IMR-90 (cell line): ENCODE data around the gene BUB1. TPM values are rescaled to one million over a fixed set of nuclear protein-coding genes. Genes with fewer than 3 reads are reported as not detected.

Experiments
- ATAC-seq: fragments of 200-7000 bp; cut with Tn5 transposase; 2 replicates; pipeline ENCODE4 v1.9.1; 2020; ENCODE audit warnings: low read depth, mild to moderate bottlenecking, moderate library complexity
- BruUV-seq: library from RNA; stranded (reverse); fragments of 400-500 nt; replicated peaks from 2 replicates; lab custom pipeline; 2021; lab: Mats Ljungman, UMichigan
- CTCF ChIA-PET: fragments of 300-600 bp; formaldehyde crosslinking; extraction: SDS; loops from one replicate; lab custom pipeline; 2021; ENCODE audit warnings: antibody characterized with exemption; lab: Yijun Ruan, JAX
- POLR2A ChIA-PET: fragments of 300-600 bp; sonication (Branson Sonifier 250); formaldehyde crosslinking; loops from one replicate; lab custom pipeline; 2022; ENCODE audit warnings: antibody characterized with exemption; ENCODE audit not compliant: unreplicated experiment; lab: Charles Lee
- DNase-seq: peaks from one replicate; pipeline ENCODE4 v3.0.0; 2013
- H2AFZ ChIP-seq: replicated peaks from 2 replicates; pipeline ENCODE3; 2013; ENCODE audit warnings: low read length, mild to moderate bottlenecking; ENCODE audit not compliant: poor library complexity
- H2AK5ac ChIP-seq: 2 replicates; pipeline ENCODE4 v1.6.1; 2013; ENCODE audit warnings: low read depth, low read length, inconsistent platforms
- H2AK9ac ChIP-seq: replicated peaks from 2 replicates; pipeline ENCODE3; 2013; ENCODE audit warnings: mild to moderate bottlenecking, low read depth, low read length, moderate library complexity; ENCODE audit not compliant: poor library complexity
- H2BK120ac ChIP-seq: 2 replicates; pipeline ENCODE4 v1.6.1; 2013; ENCODE audit warnings: low read depth, low read length, inconsistent platforms
- H2BK15ac ChIP-seq: 3 replicates; pipeline ENCODE4 v1.6.1; 2013; ENCODE audit warnings: low read depth, low read length, inconsistent platforms
- H2BK20ac ChIP-seq: 2 replicates; pipeline ENCODE4 v1.6.1; 2013; ENCODE audit warnings: low read depth, mild to moderate bottlenecking, inconsistent platforms, low read length, moderate library complexity
- H2BK5ac ChIP-seq: 2 replicates; pipeline ENCODE4 v1.6.1; 2013; ENCODE audit warnings: mild to moderate bottlenecking, low read depth, low read length, inconsistent platforms; ENCODE audit not compliant: poor library complexity, severe bottlenecking
- H3K14ac ChIP-seq: replicated peaks from 2 replicates; pipeline ENCODE4 v1.6.1; 2013; ENCODE audit warnings: low read depth, low read length, inconsistent platforms
- H3K18ac ChIP-seq: 2 replicates; pipeline ENCODE4 v1.6.1; 2013; ENCODE audit warnings: low read depth, low read length, control low read depth
- H3K23ac ChIP-seq: 2 replicates; pipeline ENCODE4 v1.6.1; 2013; ENCODE audit warnings: low read depth, low read length, inconsistent platforms
- H3K27ac ChIP-seq: 2 replicates; pipeline ENCODE4 v1.5.1; 2013; ENCODE audit warnings: mild to moderate bottlenecking, control low read depth, low read length; ENCODE audit not compliant: insufficient read depth
- H3K27me3 ChIP-seq: 2 replicates; pipeline ENCODE4 v1.6.1; 2013; ENCODE audit warnings: low read length; ENCODE audit not compliant: control insufficient read depth, insufficient read depth
- H3K36me3 ChIP-seq: 2 replicates; pipeline ENCODE4 v1.6.1; 2013; ENCODE audit warnings: low read length, mixed read lengths; ENCODE audit not compliant: control insufficient read depth, insufficient read depth
- H3K4ac ChIP-seq: 2 replicates; pipeline ENCODE4 v1.6.1; 2013; ENCODE audit warnings: low read depth, low read length, inconsistent platforms
- H3K4me1 ChIP-seq: 2 replicates; pipeline ENCODE4 v1.6.1; 2013; ENCODE audit warnings: low read length, mixed read lengths; ENCODE audit not compliant: control insufficient read depth, insufficient read depth
- H3K4me2 ChIP-seq: 2 replicates; pipeline ENCODE4 v1.6.1; 2013; ENCODE audit warnings: low read depth, mild to moderate bottlenecking, control low read depth, low read length, moderate library complexity
- H3K4me3 ChIP-seq: 2 replicates; pipeline ENCODE4 v1.5.1; 2013; ENCODE audit warnings: low read depth, mild to moderate bottlenecking, control low read depth, low read length, moderate library complexity; ENCODE audit not compliant: insufficient read depth
- H3K56ac ChIP-seq: 2 replicates; pipeline ENCODE4 v1.6.1; 2013; ENCODE audit warnings: low read length, inconsistent platforms; ENCODE audit not compliant: insufficient read depth; ENCODE audit errors: extremely low read depth
- H3K79me1 ChIP-seq, 2 experiments: 2 replicates each; pipeline ENCODE4 v1.6.1; 2013; ENCODE audit warnings: low read length in 2 of 2, inconsistent platforms in 1 of 2, low read depth in 1 of 2
- H3K9ac ChIP-seq: 2 replicates; pipeline ENCODE4 v1.6.1; 2013; ENCODE audit warnings: low read depth, low read length, control low read depth
- H3K9me1 ChIP-seq: 2 replicates; pipeline ENCODE4 v1.6.1; 2013; ENCODE audit warnings: low read length, inconsistent platforms; ENCODE audit not compliant: insufficient read depth
- H3K9me3 ChIP-seq: 2 replicates; pipeline ENCODE4 v1.6.1; 2013; ENCODE audit warnings: low read length; ENCODE audit not compliant: control insufficient read depth, insufficient read depth
- H4K20me1 ChIP-seq: 2 replicates; pipeline ENCODE4 v1.6.1; 2013; ENCODE audit warnings: low read length, inconsistent platforms; ENCODE audit not compliant: insufficient read depth
- H4K5ac ChIP-seq: 2 replicates; pipeline ENCODE4 v1.6.1; 2013; ENCODE audit warnings: mild to moderate bottlenecking, low read depth, low read length, control low read depth
- H4K8ac ChIP-seq, 2 experiments: 2 replicates each; pipeline ENCODE4 v1.6.1; 2013; ENCODE audit warnings: low read depth in 2 of 2, low read length in 2 of 2, control low read depth in 1 of 2, inconsistent platforms in 1 of 2
- H4K91ac ChIP-seq: 2 replicates; pipeline ENCODE4 v1.6.1; 2013; ENCODE audit warnings: low read depth, low read length, inconsistent platforms; ENCODE audit not compliant: insufficient read depth
- BHLHE40 ChIP-seq: fragments of 150-350 bp; IDR thresholded peaks from 2 replicates; pipeline ENCODE4 v1.6.1; 2016; ENCODE audit warnings: mild to moderate bottlenecking, low read depth, low read length
- CEBPB ChIP-seq: IDR thresholded peaks from 2 replicates; pipeline ENCODE4 v1.6.1; 2012; ENCODE audit warnings: low read depth, low read length, improper control_type of control experiment
- CHD1 ChIP-seq: IDR thresholded peaks from 2 replicates; pipeline ENCODE4 v1.6.1; 2012; ENCODE audit warnings: low read depth, low read length, improper control_type of control experiment
- FOS ChIP-seq: fragments of 150-350 bp; IDR thresholded peaks from 2 replicates; pipeline ENCODE4 v1.6.1; 2016; ENCODE audit warnings: low read depth, low read length
- MAFK ChIP-seq: IDR thresholded peaks from 2 replicates; pipeline ENCODE4 v1.6.1; 2012; ENCODE audit warnings: low read depth, low read length, improper control_type of control experiment
- MAZ ChIP-seq: IDR thresholded peaks from 2 replicates; pipeline ENCODE4 v1.6.1; 2012; ENCODE audit warnings: low read depth, mild to moderate bottlenecking, low read length, improper control_type of control experiment, moderate library complexity, borderline replicate concordance
- MXI1 ChIP-seq: IDR thresholded peaks from 2 replicates; pipeline ENCODE4 v1.6.1; 2012; ENCODE audit warnings: low read depth, mild to moderate bottlenecking, low read length, moderate library complexity, borderline replicate concordance
- NFE2L2 ChIP-seq: fragments of 150-350 bp; IDR thresholded peaks from 2 replicates; pipeline ENCODE4 v1.6.1; 2016; ENCODE audit warnings: low read depth, mild to moderate bottlenecking, low read length
- POLR2A ChIP-seq: IDR thresholded peaks from 2 replicates; pipeline ENCODE4 v1.6.1; 2012; ENCODE audit warnings: mild to moderate bottlenecking, low read depth, low read length
- RAD21 ChIP-seq: IDR thresholded peaks from 2 replicates; pipeline ENCODE4 v1.6.1; 2012; ENCODE audit warnings: low read length, improper control_type of control experiment
- RCOR1 ChIP-seq: IDR thresholded peaks from 2 replicates; pipeline ENCODE4 v1.6.1; 2012; ENCODE audit warnings: mild to moderate bottlenecking, low read length, improper control_type of control experiment; ENCODE audit not compliant: insufficient replicate concordance
- RFX5 ChIP-seq: IDR thresholded peaks from 2 replicates; pipeline ENCODE4 v1.8.0; 2012; ENCODE audit warnings: low read depth, mild to moderate bottlenecking, low read length, moderate library complexity
- SMC3 ChIP-seq: fragments of 150-350 bp; IDR thresholded peaks from 2 replicates; pipeline ENCODE4 v1.6.1; 2016; ENCODE audit warnings: low read depth, mild to moderate bottlenecking, antibody characterized with exemption, low read length, moderate library complexity
- WGBS, 2 experiments: methylation state at CpG; one replicate each; pipeline versions ENCODE4 v1.1.5 to v1.1.7; 2013; ENCODE audit warnings: missing lambda C conversion rate in 2 of 2; ENCODE audit not compliant: insufficient read length in 1 of 2; ENCODE audit errors: extremely low coverage in 2 of 2; 5-methylcytosine and 5-hydroxymethylcytosine counted together
- dilution Hi-C: fragments of 300-500 bp; cut with HindIII; formaldehyde crosslinking; loops from one replicate; pipeline ENCODE4 v1.14.3; 2018; ENCODE audit warnings: low sequenced_read_pairs; ENCODE audit not compliant: unreplicated experiment
- in situ Hi-C: fragments of 300-500 bp; cut with MboI; formaldehyde crosslinking; loops from 3 replicates; pipeline ENCODE4 v1.14.3; 2019; ENCODE audit warnings: low sequenced_read_pairs, inconsistent platforms, mixed read lengths
- intact Hi-C: fragments of 100-400 bp; cut with micrococcal nuclease; formaldehyde crosslinking; loops from 2 replicates; pipeline ENCODE4 v1.10.0; 2022
- polyA plus RNA-seq, 3 experiments: library from polyadenylated mRNA; depleted of rRNA; stranded (reverse); fragments of >200 nt; gene quantifications; 2 replicates each; pipeline ENCODE4 v1.2.3, GENCODE V29; 2012; ENCODE audit warnings: low replicate concordance in 1 of 3
- total RNA-seq: library from RNA; depleted of rRNA; stranded (reverse); fragments of >200 nt; gene quantifications from 2 replicates; pipeline ENCODE4 v1.2.3, GENCODE V29; 2012
- TF ChIP-seq, protein P1 (sequence below): conservative IDR thresholded peaks from 2 replicates; pipeline ENCODE4 v1.5.1; 2012; ENCODE audit warnings: mild to moderate bottlenecking, low read depth, low read length, improper control_type of control experiment
- TF ChIP-seq, protein P2 (sequence below): fragments of 150-350 bp; IDR thresholded peaks from 2 replicates; pipeline ENCODE4 v1.6.1; 2016; ENCODE audit warnings: low read depth, mild to moderate bottlenecking, low read length, moderate library complexity, borderline replicate concordance
- TF ChIP-seq, protein P3 (sequence below): fragments of 150-350 bp; IDR thresholded peaks from 2 replicates; pipeline ENCODE4 v1.6.1; 2017; ENCODE audit warnings: mild to moderate bottlenecking, antibody characterized with exemption, low read length, low read depth

BUB1 gene
- total and polyA plus RNA-seq, 2 of the 4 experiments (the other 2 are of a cell fraction) = 19.6 to 43.4 TPM

DNA sequence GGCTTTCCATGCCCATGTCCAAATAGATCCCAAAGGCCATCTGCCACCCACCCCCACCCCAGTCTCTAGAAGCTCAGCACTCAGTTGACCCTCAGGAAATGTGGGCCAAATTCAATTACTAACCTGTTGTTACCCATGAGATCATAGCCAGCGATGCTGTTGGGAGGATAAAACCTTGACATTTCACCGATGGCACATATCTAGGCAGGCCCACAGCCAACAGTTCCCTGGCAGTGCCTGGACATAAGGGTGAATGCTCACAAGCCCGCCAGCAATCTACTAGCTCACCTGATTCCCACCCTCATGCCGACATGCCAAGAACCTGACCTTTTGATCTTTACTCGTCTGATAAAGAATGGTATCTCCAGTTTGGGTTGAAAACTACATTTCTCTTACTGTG lies 42.7 kb upstream of the BUB1 start:
- no peak overlapping the region for H4K5ac ChIP-seq
- POLR2A ChIA-PET = no interaction called here

More for the DNA sequence above, 42.7 kb upstream of the BUB1 start:
- dilution Hi-C loops (no loop called here), in situ Hi-C loops (no loop called here), intact Hi-C loops (no loop called here)
- no peak overlapping the region for H2AK5ac ChIP-seq
- BruUV-seq = no TSS peak
- no peak overlapping the region for H2BK15ac ChIP-seq
- H3K4ac ChIP-seq = no peak overlapping the region
- no peak overlapping the region for H3K4me3 ChIP-seq
- no peak overlapping the region for H2AK9ac ChIP-seq
- no peaks in the 10 kb centered on the region for H3K9me3 ChIP-seq
- H3K9ac ChIP-seq = no peak overlapping the region
- no peak overlapping the region for H2BK5ac ChIP-seq
- no peaks in the 10 kb centered on the region for H3K9me1 ChIP-seq
- H3K79me1 ChIP-seq = no peaks in the 10 kb centered on the region
- no peak overlapping the region for H3K27ac ChIP-seq
- H2AFZ ChIP-seq = no peak overlapping the region
- no peak overlapping the region for H2BK120ac ChIP-seq
- WGBS, 2 experiments = no CpG with 5 or more reads among the region's 5 CpGs
- H3K23ac ChIP-seq = no peak overlapping the region
- H3K36me3 ChIP-seq = no peaks in the 10 kb centered on the region
- H3K27me3 ChIP-seq = peaks cover 34% of the 10 kb centered on the region
- H3K14ac ChIP-seq = no peak overlapping the region
- no peak overlapping the region for H2BK20ac ChIP-seq
- TF ChIP-seq FOS = no peak
- no peak for TF ChIP-seq RCOR1
- no peak for TF ChIP-seq MXI1
- TF ChIP-seq RFX5 = no peak
- TF ChIP-seq CEBPB = no peak
- TF ChIP-seq RAD21 = no peak
- no peak for TF ChIP-seq BHLHE40
- no peak for TF ChIP-seq SMC3
- TF ChIP-seq, protein P1, sequence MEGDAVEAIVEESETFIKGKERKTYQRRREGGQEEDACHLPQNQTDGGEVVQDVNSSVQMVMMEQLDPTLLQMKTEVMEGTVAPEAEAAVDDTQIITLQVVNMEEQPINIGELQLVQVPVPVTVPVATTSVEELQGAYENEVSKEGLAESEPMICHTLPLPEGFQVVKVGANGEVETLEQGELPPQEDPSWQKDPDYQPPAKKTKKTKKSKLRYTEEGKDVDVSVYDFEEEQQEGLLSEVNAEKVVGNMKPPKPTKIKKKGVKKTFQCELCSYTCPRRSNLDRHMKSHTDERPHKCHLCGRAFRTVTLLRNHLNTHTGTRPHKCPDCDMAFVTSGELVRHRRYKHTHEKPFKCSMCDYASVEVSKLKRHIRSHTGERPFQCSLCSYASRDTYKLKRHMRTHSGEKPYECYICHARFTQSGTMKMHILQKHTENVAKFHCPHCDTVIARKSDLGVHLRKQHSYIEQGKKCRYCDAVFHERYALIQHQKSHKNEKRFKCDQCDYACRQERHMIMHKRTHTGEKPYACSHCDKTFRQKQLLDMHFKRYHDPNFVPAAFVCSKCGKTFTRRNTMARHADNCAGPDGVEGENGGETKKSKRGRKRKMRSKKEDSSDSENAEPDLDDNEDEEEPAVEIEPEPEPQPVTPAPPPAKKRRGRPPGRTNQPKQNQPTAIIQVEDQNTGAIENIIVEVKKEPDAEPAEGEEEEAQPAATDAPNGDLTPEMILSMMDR = no peak
- no peak for TF ChIP-seq MAFK
- TF ChIP-seq, protein P2, sequence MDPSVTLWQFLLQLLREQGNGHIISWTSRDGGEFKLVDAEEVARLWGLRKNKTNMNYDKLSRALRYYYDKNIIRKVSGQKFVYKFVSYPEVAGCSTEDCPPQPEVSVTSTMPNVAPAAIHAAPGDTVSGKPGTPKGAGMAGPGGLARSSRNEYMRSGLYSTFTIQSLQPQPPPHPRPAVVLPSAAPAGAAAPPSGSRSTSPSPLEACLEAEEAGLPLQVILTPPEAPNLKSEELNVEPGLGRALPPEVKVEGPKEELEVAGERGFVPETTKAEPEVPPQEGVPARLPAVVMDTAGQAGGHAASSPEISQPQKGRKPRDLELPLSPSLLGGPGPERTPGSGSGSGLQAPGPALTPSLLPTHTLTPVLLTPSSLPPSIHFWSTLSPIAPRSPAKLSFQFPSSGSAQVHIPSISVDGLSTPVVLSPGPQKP = no peak
- TF ChIP-seq CHD1 = no peak
- no peak for TF ChIP-seq MAZ
- no peak for TF ChIP-seq NFE2L2
- no peak for TF ChIP-seq POLR2A
- TF ChIP-seq, protein P3, sequence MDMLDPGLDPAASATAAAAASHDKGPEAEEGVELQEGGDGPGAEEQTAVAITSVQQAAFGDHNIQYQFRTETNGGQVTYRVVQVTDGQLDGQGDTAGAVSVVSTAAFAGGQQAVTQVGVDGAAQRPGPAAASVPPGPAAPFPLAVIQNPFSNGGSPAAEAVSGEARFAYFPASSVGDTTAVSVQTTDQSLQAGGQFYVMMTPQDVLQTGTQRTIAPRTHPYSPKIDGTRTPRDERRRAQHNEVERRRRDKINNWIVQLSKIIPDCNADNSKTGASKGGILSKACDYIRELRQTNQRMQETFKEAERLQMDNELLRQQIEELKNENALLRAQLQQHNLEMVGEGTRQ = no peak
- H4K20me1 ChIP-seq = no peaks in the 10 kb centered on the region
- no peak overlapping the region for H4K91ac ChIP-seq
- no peak overlapping the region for H3K56ac ChIP-seq
- no peak overlapping the region for H3K4me2 ChIP-seq
- H4K8ac ChIP-seq = no peak overlapping the region
- DNase-seq (no peak), ATAC-seq (no peak)
- CTCF ChIA-PET = no interaction called here
- no peak overlapping the region for H3K18ac ChIP-seq
- H3K4me1 ChIP-seq = no peaks in the 10 kb centered on the region
